ENCODE measurements around the gene CCDC201.

DNA sequence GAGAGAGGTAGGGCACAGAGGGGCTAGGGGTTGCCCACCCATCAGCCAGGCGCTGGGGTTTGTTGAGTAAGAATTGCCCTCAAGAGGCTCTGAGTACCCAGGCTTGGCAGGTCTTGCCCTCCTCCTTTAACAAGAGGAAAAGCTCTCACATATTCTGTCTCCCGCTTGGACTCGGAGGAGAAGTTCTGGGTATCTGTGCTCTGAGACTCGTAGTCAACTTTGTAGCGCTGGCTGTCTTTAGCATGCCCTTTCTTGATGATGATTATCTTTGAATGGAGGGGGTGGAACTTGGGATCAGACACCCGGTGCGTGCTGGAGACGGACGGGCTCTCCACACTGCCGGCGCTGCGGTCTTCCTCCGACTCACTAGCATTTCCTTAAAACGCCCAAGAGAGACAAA lies 44.2 kb upstream of the CCDC201 start:
- no peak for TF ChIP-seq CTCF (IDR thresholded peaks at IDR 0.05; ENCODE audit: insufficient read depth, low read length)
- no peak for TF ChIP-seq POLR2AphosphoS5 (IDR thresholded peaks at IDR 0.05; ENCODE audit: low read depth)
